ENCODE data around the gene CADPS2. TPM values are rescaled to one million over a fixed set of nuclear protein-coding genes. Genes with fewer than 3 reads are reported as not detected.

CADPS2 gene
- total RNA-seq, 6 experiments from 2014 or later, result 7.6 to 14.7 (median 9.4) TPM

GRCh38 chr7:122633472-122633871 lies 252.8 kb downstream of the CADPS2 start:
- WGBS (ENCODE audit: insufficient coverage, low coverage, low lambda C conversion rate, missing lambda C conversion rate), result 86% methylated on average over 3 of the region's 3 CpGs
- H3K4me1 ChIP-seq, result no peaks in the 10 kb centered on the region
- intact Hi-C loops (cut with DNase I), result no loop called here

GRCh38 chr7:122632238-122632637 lies 254.0 kb downstream of the CADPS2 start:
- intact Hi-C loops (cut with DNase I), result no loop called here
- TF ChIP-seq CTCF (IDR thresholded peaks at IDR 0.05) (no peak), POLR2A (IDR thresholded peaks at IDR 0.05) (no peak)
- DNase-seq, result no peak

More at GRCh38 chr7:122633472-122633871, 252.8 kb downstream of the CADPS2 start:
- Histone ChIP-seq H3K27ac (no peak overlapping the region), H3K36me3 (no peaks in the 10 kb centered on the region), H3K9me3 (no peaks in the 10 kb centered on the region), H3K4me3 (no peak overlapping the region), H3K27me3 (no peaks in the 10 kb centered on the region)
- ATAC-seq (no peak), DNase-seq (no peak)
- TF ChIP-seq CTCF (IDR thresholded peaks at IDR 0.05), result no peak
- no peak for TF ChIP-seq POLR2A (IDR thresholded peaks at IDR 0.05)

GRCh38 chr7:122629412-122629953 lies 256.8 kb downstream of the CADPS2 start:
- intact Hi-C loops (cut with DNase I), result no loop called here

More at GRCh38 chr7:122632238-122632637, 254.0 kb downstream of the CADPS2 start:
- H3K27ac ChIP-seq, result no peak overlapping the region
- H3K4me1 ChIP-seq, result no peaks in the 10 kb centered on the region
- no peaks in the 10 kb centered on the region for H3K9me3 ChIP-seq
- H3K36me3 ChIP-seq, result no peaks in the 10 kb centered on the region
- ATAC-seq, result no peak
- H3K27me3 ChIP-seq, result no peaks in the 10 kb centered on the region
- H3K4me3 ChIP-seq, result no peak overlapping the region

DNA sequence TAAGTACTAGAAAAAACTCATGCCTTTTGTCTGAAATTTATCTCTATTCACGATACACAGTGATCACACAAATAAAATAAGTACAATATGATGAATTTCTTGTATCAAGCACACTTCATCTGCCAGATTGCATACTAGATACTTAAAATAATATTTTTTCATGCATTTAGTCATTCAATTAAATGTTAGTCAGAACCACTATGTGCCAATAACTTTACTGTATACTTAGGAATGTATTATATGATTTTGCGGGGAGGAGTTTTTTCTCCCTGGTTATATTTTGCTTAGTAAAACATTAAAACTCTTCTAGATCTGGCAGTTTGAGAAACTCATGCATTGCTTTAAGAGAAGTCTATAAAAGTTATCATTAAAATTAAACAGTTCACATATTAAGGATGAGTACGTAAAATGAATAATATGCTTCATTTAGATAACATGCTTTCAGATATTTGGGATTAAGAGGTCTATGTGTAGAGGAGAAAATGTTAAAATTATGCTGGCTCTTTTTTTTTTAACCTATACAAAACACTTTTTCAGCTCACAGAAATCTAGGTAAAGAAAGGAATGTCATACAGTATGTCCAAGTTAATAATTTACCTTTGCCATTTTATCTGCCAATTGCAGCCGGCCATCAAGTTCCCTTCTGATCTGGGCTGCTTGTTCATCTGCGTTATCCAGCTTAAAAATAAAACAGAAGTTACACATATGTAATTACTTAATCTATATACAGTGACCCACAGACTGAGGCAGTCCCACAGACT lies 257.4 kb downstream of the CADPS2 start:
- no peaks in the 10 kb centered on the region for H3K9me3 ChIP-seq
- intact Hi-C loops (cut with DNase I), result no loop called here
- DNase-seq (no peak), ATAC-seq (no peak)
- no peaks in the 10 kb centered on the region for H3K4me1 ChIP-seq
- no peaks in the 10 kb centered on the region for H3K27me3 ChIP-seq
- H3K36me3 ChIP-seq, result no peaks in the 10 kb centered on the region
- TF ChIP-seq POLR2A (IDR thresholded peaks at IDR 0.05), result no peak
- TF ChIP-seq CTCF (IDR thresholded peaks at IDR 0.05), result no peak
- 76% methylated on average over 5 of the region's 5 CpGs for WGBS (ENCODE audit: insufficient coverage, low coverage, low lambda C conversion rate, missing lambda C conversion rate)
- H3K4me3 ChIP-seq, result no peak overlapping the region
- H3K27ac ChIP-seq, result no peak overlapping the region

More at GRCh38 chr7:122629412-122629953, 256.8 kb downstream of the CADPS2 start:
- Histone ChIP-seq H3K27ac (no peak overlapping the region), H3K4me1 (no peaks in the 10 kb centered on the region), H3K4me3 (no peak overlapping the region), H3K27me3 (no peaks in the 10 kb centered on the region), H3K36me3 (no peaks in the 10 kb centered on the region), H3K9me3 (no peaks in the 10 kb centered on the region)
- ATAC-seq, result no peak
- no peak for DNase-seq
- TF ChIP-seq CTCF (IDR thresholded peaks at IDR 0.05) (no peak), POLR2A (IDR thresholded peaks at IDR 0.05) (no peak)

Data from right lobe of liver (tissue), 6 donors.